Stimulated activated CD8-positive, alpha-beta memory T cell treated with anti-CD3 and anti-CD28 coated beads, Interleukin-7, amount 100 ng/mL, for 24 hours (primary cell): ENCODE measurements around the gene MKRN3.
"Not testable (repeated sequence)": the region's sequence is repeated elsewhere in the genome, so short reads cannot be mapped to it uniquely, and the experiment has no call there.

ENCODE experiments used
- DNase-seq: peaks from one replicate; pipeline ENCODE4 v3.0.0-alpha.2; 2020; ENCODE audit warnings: low read depth

Gene MKRN3

GRCh38 chr15:23589012-23589411 is 23.5 kb downstream of the MKRN3 start:
- DNase-seq, result no peak

DNA sequence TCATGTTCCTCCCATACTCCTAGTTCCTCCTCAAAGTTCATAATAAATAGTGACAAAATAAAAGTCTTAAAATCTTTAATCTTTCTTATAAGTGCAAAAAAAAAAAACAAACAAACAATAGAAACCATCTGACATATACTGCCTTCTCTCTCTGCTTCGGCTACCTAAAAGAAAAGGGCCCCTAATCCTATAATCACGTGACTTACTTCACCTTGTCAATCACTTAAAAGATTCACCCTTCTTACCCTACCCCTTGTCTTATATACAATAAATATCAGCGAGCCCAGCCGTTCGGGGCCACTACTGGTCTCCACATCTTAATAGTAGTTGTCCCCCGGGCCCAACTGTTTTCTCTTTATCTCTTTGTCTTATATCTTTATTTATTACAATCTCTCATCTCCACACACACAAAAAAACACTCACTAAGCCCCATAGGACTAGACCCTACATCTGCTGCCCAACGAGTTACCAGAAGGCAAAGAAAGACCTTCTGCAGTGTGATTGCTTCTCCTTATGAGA is 28.8 kb downstream of the MKRN3 start:
- no peak for DNase-seq

DNA sequence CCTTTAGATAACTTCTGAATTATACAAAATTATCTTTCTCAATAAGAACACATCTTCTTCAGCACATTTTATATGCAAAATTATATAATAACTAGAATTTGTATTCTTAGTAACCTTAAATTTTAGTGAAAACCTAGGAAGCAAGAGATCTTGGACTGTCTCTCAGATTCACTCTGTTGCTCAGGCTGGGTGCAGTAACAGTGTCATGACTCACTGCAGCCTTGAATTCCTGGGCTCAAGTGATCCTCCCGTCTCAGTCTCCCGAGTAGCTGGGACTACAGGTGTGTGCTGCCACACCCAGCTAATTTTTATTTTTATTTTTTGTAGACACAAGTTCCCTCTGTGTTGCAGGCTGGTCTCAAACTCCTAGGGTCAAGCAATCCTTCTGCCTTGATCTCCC is 29.9 kb downstream of the MKRN3 start:
- DNase-seq, result no peak

DNA sequence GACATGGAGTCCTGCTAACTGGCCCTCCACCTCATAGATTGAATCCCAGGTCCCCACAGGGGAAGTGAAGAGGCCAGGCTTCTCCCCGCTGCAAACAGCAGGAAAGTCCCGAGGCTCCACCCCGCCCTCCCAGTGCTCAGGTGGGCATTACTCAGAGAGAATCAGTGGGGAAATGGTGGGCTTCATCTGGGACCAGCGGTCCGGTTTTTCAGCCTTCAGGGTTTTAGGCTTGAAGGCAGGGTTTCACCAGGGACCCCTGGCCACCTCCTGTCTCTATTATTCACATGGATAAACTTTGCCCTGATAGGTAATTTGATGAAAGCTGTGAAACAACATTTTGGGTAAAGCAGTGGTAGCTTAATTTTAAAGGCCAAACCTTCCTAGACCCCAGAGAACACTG is 31.3 kb downstream of the MKRN3 start:
- DNase-seq, result no peak

DNA sequence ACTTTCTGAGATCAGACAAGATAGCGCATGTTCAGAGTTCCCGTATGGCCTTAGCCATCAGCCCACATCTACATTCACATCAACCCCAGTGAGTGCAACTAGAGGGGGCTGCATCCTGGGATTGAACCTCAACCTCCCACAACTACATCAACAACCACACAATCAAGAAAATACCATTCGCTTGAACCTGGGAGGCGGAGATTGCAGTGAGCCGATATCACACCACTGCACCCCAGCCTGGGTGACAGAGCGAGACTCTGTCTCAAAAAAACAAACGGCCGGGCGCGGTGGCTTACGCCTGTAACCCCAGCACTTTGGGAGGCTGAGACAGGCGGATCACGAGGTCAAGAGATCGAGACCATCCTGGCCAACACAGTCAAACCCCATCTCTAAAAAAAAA is 31.8 kb downstream of the MKRN3 start:
- not testable (repeated sequence) for DNase-seq

DNA sequence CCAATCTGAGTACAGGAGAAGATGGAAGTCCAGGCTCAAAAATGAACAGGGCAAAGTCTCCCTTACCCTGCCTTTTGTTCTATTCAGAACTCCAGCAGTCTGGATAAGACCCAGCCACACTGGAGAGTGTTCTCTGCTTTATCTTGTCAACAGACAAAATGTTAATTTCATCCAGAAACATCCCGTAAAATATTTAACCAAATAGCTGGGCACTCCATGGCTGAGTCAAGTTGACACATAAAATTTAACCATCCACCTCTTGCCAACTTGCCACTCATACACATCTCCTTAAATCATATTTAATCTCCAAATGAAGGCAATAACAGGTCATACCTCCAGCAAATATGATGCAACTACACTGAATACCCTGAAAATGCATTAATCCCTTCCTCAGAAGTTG is 33.6 kb downstream of the MKRN3 start:
- DNase-seq, result no peak

GRCh38 chr15:23602124-23602523 is 36.6 kb downstream of the MKRN3 start:
- no peak for DNase-seq

DNA sequence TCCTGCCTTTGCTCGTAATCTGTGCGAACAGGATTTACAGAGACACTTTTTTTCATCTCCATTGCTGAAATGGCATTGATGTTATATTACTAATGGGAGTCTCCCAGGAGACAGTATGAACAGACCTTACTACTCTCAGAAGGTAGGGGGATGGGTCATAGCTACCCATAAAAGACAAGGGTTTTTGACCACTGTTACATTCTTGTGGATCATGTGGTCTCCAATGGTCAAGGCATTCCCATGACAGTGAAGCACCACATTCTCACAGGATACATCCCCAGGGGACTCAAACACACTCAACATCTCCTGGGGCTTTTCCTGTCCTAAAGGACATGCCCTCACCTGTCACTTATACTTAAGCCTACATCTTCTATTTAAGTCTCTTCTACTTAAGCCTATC is 40.8 kb downstream of the MKRN3 start:
- no peak for DNase-seq

GRCh38 chr15:23616536-23616935 is 51.1 kb downstream of the MKRN3 start:
- no peak for DNase-seq
